Measurements from ENCODE around the gene TSFM.

The TSFM gene

GRCh38 chr12:57782608-57783465 lies at the start of gene TSFM:
TSS of gene TSFM (plus strand) at chr12:57782787. CDS start at chr12:57782802, 15 bp downstream.
- DNase-seq (ENCODE audit: low read depth): peak; percentile 92

GRCh38 chr12:57733928-57734327 lies 48.7 kb upstream of the TSFM start:
- no peak for DNase-seq (ENCODE audit: low read depth)

- no peak for DNase-seq (ENCODE audit: low read depth)
Observed at GRCh38 chr12:57734591-57734990, 48.0 kb upstream of the TSFM start.

- DNase-seq (ENCODE audit: low read depth): no peak
Observed at GRCh38 chr12:57735198-57735855, 47.3 kb upstream of the TSFM start.

- no peak for DNase-seq (ENCODE audit: low read depth)
Observed at GRCh38 chr12:57735952-57736740, 46.4 kb upstream of the TSFM start.

- no peak for DNase-seq (ENCODE audit: low read depth)
Observed at GRCh38 chr12:57736741-57737466, 45.7 kb upstream of the TSFM start.

- no peak for DNase-seq (ENCODE audit: low read depth)
Observed at GRCh38 chr12:57737467-57738460, 44.8 kb upstream of the TSFM start.

- no peak for DNase-seq (ENCODE audit: low read depth)
Observed at GRCh38 chr12:57738661-57739237, 43.8 kb upstream of the TSFM start, which contains the start of gene AGAP2. TSS of gene AGAP2 (minus strand) at chr12:57738742. CDS start at chr12:57738246, 496 bp downstream.

- no peak for DNase-seq (ENCODE audit: low read depth)
Observed at GRCh38 chr12:57739387-57739786, 43.2 kb upstream of the TSFM start.

- no peak for DNase-seq (ENCODE audit: low read depth)
Observed at GRCh38 chr12:57739914-57740538, 42.6 kb upstream of the TSFM start.

GRCh38 chr12:57740656-57741412 lies 41.8 kb upstream of the TSFM start:
- DNase-seq (ENCODE audit: low read depth): peak; percentile 81

GRCh38 chr12:57741413-57741789 lies 41.2 kb upstream of the TSFM start:
- DNase-seq (ENCODE audit: low read depth): no peak

- peak; percentile 72 for DNase-seq (ENCODE audit: low read depth)
Observed at GRCh38 chr12:57741844-57742738, 40.5 kb upstream of the TSFM start.

GRCh38 chr12:57743769-57744168 lies 38.8 kb upstream of the TSFM start:
- DNase-seq (ENCODE audit: low read depth): no peak

- peak; percentile 53 for DNase-seq (ENCODE audit: low read depth)
Observed at GRCh38 chr12:57744194-57744776, 38.3 kb upstream of the TSFM start.

GRCh38 chr12:57744777-57745484 lies 37.7 kb upstream of the TSFM start, which contains the start of gene TSPAN31:
TSS of gene TSPAN31 (plus strand) at chr12:57745039. CDS start at chr12:57745155, 116 bp downstream.
- DNase-seq (ENCODE audit: low read depth): peak; percentile 93

GRCh38 chr12:57745485-57745881 lies 37.1 kb upstream of the TSFM start:
- DNase-seq (ENCODE audit: low read depth): no peak

Data from T-helper 22 cell (primary cell).